Measurements from ENCODE around the gene CDH15.

DNA sequence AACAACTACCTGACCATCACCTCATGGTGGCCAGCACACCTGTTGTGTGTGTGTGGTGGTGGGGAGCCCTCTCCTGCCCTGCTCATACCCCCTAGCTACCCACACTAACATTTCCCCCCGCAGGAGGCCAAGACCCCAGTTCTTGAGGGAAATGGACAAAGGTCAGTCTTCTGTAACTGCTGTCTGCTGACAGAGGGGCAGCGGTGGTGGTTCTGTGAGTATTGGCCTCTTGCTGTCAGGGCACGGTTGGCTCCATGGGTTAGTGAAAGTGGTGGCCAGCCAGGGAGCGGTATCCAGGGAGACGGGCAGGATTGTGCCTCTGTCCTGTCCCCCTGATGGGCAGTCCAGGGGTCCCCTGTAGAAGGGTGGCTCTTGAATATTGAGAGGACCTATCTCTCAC is 72.1 kb downstream of the CDH15 start:
- TF ChIP-seq, protein P1, sequence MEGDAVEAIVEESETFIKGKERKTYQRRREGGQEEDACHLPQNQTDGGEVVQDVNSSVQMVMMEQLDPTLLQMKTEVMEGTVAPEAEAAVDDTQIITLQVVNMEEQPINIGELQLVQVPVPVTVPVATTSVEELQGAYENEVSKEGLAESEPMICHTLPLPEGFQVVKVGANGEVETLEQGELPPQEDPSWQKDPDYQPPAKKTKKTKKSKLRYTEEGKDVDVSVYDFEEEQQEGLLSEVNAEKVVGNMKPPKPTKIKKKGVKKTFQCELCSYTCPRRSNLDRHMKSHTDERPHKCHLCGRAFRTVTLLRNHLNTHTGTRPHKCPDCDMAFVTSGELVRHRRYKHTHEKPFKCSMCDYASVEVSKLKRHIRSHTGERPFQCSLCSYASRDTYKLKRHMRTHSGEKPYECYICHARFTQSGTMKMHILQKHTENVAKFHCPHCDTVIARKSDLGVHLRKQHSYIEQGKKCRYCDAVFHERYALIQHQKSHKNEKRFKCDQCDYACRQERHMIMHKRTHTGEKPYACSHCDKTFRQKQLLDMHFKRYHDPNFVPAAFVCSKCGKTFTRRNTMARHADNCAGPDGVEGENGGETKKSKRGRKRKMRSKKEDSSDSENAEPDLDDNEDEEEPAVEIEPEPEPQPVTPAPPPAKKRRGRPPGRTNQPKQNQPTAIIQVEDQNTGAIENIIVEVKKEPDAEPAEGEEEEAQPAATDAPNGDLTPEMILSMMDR (IDR thresholded peaks at IDR 0.05): no peak
- TF ChIP-seq POLR2A (IDR thresholded peaks at IDR 0.05; ENCODE audit: low read length) (no peak), JUN (IDR thresholded peaks at IDR 0.05) (no peak), RAD21 (conservative IDR thresholded peaks at IDR 0.05 in 1 of 2, IDR thresholded peaks at IDR 0.05 in 1 of 2) (no peak), POLR2AphosphoS2 (conservative IDR thresholded peaks at IDR 0.05; ENCODE audit: low read length) (no peak), EP300 (IDR thresholded peaks at IDR 0.05) (no peak)
- TF ChIP-seq, protein P2, sequence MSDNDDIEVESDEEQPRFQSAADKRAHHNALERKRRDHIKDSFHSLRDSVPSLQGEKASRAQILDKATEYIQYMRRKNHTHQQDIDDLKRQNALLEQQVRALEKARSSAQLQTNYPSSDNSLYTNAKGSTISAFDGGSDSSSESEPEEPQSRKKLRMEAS (IDR thresholded peaks at IDR 0.05): no peak

All from A549 (cell line).